GM21360 (cell line): ENCODE results near the gene BACE2.
"Not testable (repeated sequence)": the region's sequence is repeated elsewhere in the genome, so short reads cannot be mapped to it uniquely, and the experiment has no call there.

Experiments
- ATAC-seq: cut with Tn5 transposase; IDR thresholded peaks from one replicate; pipeline ENCODE4 v1.9.1; 2021; ENCODE audit warnings: mild to moderate bottlenecking, moderate library complexity; ENCODE audit not compliant: unreplicated experiment

The BACE2 gene

GRCh38 chr21:41182547-41182946 lies 14.6 kb downstream of the BACE2 start:
- ATAC-seq: no peak

- ATAC-seq: no peak
These were observed 15.6 kb downstream of the BACE2 start for GRCh38 chr21:41183575-41183974.

- no peak for ATAC-seq
These were observed 17.8 kb downstream of the BACE2 start for GRCh38 chr21:41185802-41186201.

GRCh38 chr21:41186755-41187536 lies 19.0 kb downstream of the BACE2 start:
- ATAC-seq: no peak

- no peak for ATAC-seq
These were observed 19.6 kb downstream of the BACE2 start for GRCh38 chr21:41187537-41188025.

- ATAC-seq: no peak
These were observed 20.7 kb downstream of the BACE2 start for GRCh38 chr21:41188486-41189149.

- ATAC-seq: no peak
These were observed 21.3 kb downstream of the BACE2 start for GRCh38 chr21:41189150-41189745.

GRCh38 chr21:41192552-41192951 lies 24.6 kb downstream of the BACE2 start:
- not testable (repeated sequence) for ATAC-seq

GRCh38 chr21:41195311-41195710 lies 27.4 kb downstream of the BACE2 start:
- ATAC-seq: no peak

- ATAC-seq: no peak
These were observed 29.0 kb downstream of the BACE2 start for GRCh38 chr21:41196993-41197392.

GRCh38 chr21:41197582-41197981 lies 29.6 kb downstream of the BACE2 start:
- ATAC-seq: no peak

GRCh38 chr21:41198647-41199046 lies 30.7 kb downstream of the BACE2 start:
- ATAC-seq: not testable (repeated sequence)

- no peak for ATAC-seq
These were observed 31.2 kb downstream of the BACE2 start for GRCh38 chr21:41199123-41199522.

- no peak for ATAC-seq
These were observed 31.6 kb downstream of the BACE2 start for GRCh38 chr21:41199588-41199987.

- no peak for ATAC-seq
These were observed 33.4 kb downstream of the BACE2 start for GRCh38 chr21:41201385-41201784.

- no peak for ATAC-seq
These were observed 36.8 kb downstream of the BACE2 start for GRCh38 chr21:41204736-41205135.

GRCh38 chr21:41207401-41208375 lies 39.7 kb downstream of the BACE2 start:
- no peak for ATAC-seq

- ATAC-seq: no peak
These were observed 40.4 kb downstream of the BACE2 start for GRCh38 chr21:41208376-41208763.

GRCh38 chr21:41209016-41209619 lies 41.2 kb downstream of the BACE2 start:
- ATAC-seq: no peak

- no peak for ATAC-seq
These were observed 42.6 kb downstream of the BACE2 start for GRCh38 chr21:41210426-41211059.
